GM18519 (cell line): ENCODE data around the gene UBE2E3.
A peak's percentile ranks its signal among the peaks of the same experiment; 100 is the strongest.
"Not testable (repeated sequence)": the region's sequence is repeated elsewhere in the genome, so short reads cannot be mapped to it uniquely, and the experiment has no call there.

Experiments used
- ATAC-seq: cut with Tn5 transposase; IDR thresholded peaks from one replicate; pipeline ENCODE4 v1.9.1; 2021; ENCODE audit warnings: mild to moderate bottlenecking, moderate library complexity; ENCODE audit not compliant: unreplicated experiment, low FRiP score

Gene UBE2E3

GRCh38 chr2:181022652-181023051 lies 42.2 kb downstream of the UBE2E3 start:
- ATAC-seq: no peak

- ATAC-seq: no peak
Observed at GRCh38 chr2:181025004-181025403, 44.6 kb downstream of the UBE2E3 start.

GRCh38 chr2:181036445-181036844 lies 56.0 kb downstream of the UBE2E3 start:
- no peak for ATAC-seq

- no peak for ATAC-seq
Observed at GRCh38 chr2:181036848-181037603, 56.6 kb downstream of the UBE2E3 start.

- no peak for ATAC-seq
Observed at GRCh38 chr2:181037922-181038321, 57.5 kb downstream of the UBE2E3 start.

GRCh38 chr2:181038796-181039195 lies 58.4 kb downstream of the UBE2E3 start:
- ATAC-seq: no peak

GRCh38 chr2:181040839-181041238 lies 60.4 kb downstream of the UBE2E3 start:
- ATAC-seq: not testable (repeated sequence)

- no peak for ATAC-seq
Observed at GRCh38 chr2:181041661-181042060, 61.3 kb downstream of the UBE2E3 start.

- ATAC-seq: no peak
Observed at GRCh38 chr2:181042706-181043105, 62.3 kb downstream of the UBE2E3 start.

GRCh38 chr2:181046833-181047232 lies 66.4 kb downstream of the UBE2E3 start:
- peak; percentile 55 for ATAC-seq

GRCh38 chr2:181047829-181048228 lies 67.4 kb downstream of the UBE2E3 start:
- ATAC-seq: no peak

- ATAC-seq: no peak
Observed at GRCh38 chr2:181051861-181052522, 71.6 kb downstream of the UBE2E3 start.

GRCh38 chr2:181052523-181052891 lies 72.1 kb downstream of the UBE2E3 start:
- ATAC-seq: no peak

GRCh38 chr2:181054256-181054655 lies 73.9 kb downstream of the UBE2E3 start:
- ATAC-seq: no peak

GRCh38 chr2:181054843-181055242 lies 74.4 kb downstream of the UBE2E3 start:
- no peak for ATAC-seq

GRCh38 chr2:181058378-181059269 lies 78.2 kb downstream of the UBE2E3 start:
- ATAC-seq: peak; percentile 80

GRCh38 chr2:181063696-181064095 lies 83.3 kb downstream of the UBE2E3 start:
- ATAC-seq: no peak

GRCh38 chr2:181065458-181065857 lies 85.1 kb downstream of the UBE2E3 start:
- no peak for ATAC-seq

- ATAC-seq: no peak
Observed at GRCh38 chr2:181066333-181066732, 85.9 kb downstream of the UBE2E3 start.

- no peak for ATAC-seq
Observed at GRCh38 chr2:181070119-181070835, 89.9 kb downstream of the UBE2E3 start.

GRCh38 chr2:181070836-181071200 lies 90.4 kb downstream of the UBE2E3 start:
- no peak for ATAC-seq
